Ishikawa (cell line): Measurements from ENCODE around the gene IRX3.

Source experiments
- CEBPB ChIP-seq: IDR thresholded peaks from 2 replicates; pipeline ENCODE4 v1.6.1; 2012
- YY1 ChIP-seq: IDR thresholded peaks from 2 replicates; pipeline ENCODE4 v1.6.1; 2012; ENCODE audit warnings: low read depth

- TF ChIP-seq YY1 (no peak), CEBPB (no peak)
These were observed 39.2 kb upstream of the IRX3 start for GRCh38 chr16:54325616-54326265.
